IPS-15b (cell line): Measurements from ENCODE around the gene RNF149.

Experiments
- H3K27me3 ChIP-seq: one replicate; pipeline ENCODE4 v1.6.1; 2013; ENCODE audit warnings: low read length; ENCODE audit not compliant: control insufficient read depth, insufficient read depth
- H3K36me3 ChIP-seq: one replicate; pipeline ENCODE4 v1.6.1; 2013; ENCODE audit warnings: low read length; ENCODE audit not compliant: control insufficient read depth, insufficient read depth
- H3K4me1 ChIP-seq: one replicate; pipeline ENCODE4 v1.6.1; 2013; ENCODE audit warnings: mild to moderate bottlenecking, low read length; ENCODE audit not compliant: control insufficient read depth, insufficient read depth
- H3K4me3 ChIP-seq: one replicate; pipeline ENCODE4 v1.5.1; 2013; ENCODE audit warnings: low read depth, low read length
- H3K9ac ChIP-seq: one replicate; pipeline ENCODE4 v1.6.1; 2013; ENCODE audit warnings: low read depth, mild to moderate bottlenecking, low read length
- H3K9me3 ChIP-seq: one replicate; pipeline ENCODE4 v1.6.1; 2013; ENCODE audit warnings: mild to moderate bottlenecking, low read length; ENCODE audit not compliant: control insufficient read depth, insufficient read depth

RNF149 gene

DNA sequence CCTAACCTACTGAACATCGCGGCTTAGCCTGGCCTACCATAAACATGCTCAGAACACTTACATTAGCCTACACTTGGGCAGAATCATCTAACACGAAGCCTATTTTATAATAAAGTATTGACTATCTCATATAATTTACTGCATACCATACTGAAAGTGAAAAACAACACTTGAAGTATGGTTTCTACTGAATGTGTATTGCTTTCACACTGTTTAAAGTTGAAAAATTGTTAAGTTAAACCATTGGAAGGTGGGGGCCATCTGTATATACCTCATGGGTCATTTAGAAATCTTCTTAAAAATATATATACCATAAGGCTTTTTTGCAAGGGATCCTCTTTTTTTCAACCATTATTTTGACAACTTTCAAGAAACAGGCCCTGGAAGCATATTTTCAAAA is 16.5 kb downstream of the RNF149 start:
- H3K9me3 ChIP-seq, result no peaks in the 10 kb centered on the region
- H3K4me1 ChIP-seq, result no peaks in the 10 kb centered on the region
- no peak overlapping the region for H3K4me3 ChIP-seq
- no peaks in the 10 kb centered on the region for H3K36me3 ChIP-seq
- no peaks in the 10 kb centered on the region for H3K27me3 ChIP-seq
- no peak overlapping the region for H3K9ac ChIP-seq

DNA sequence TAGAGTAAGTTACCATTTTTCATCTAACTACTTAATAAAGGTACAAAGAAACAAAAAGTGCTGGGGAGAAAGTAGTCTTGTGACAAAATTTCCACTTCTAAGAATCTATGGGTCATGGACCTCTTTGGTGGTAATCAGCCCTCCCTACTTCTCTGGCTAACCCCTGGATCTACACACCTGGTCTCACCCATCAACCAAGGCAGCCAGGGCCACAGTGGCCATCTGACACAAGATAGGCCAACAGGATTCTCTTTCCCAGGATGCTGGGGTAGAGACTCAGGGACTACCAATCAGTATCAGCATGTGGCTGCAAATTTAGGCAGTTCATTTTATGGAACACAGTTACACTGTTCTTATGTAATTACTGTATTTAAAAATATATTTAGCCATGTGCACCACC is 17.8 kb downstream of the RNF149 start:
- no peak overlapping the region for H3K9ac ChIP-seq
- H3K36me3 ChIP-seq, result no peaks in the 10 kb centered on the region
- no peaks in the 10 kb centered on the region for H3K27me3 ChIP-seq
- H3K9me3 ChIP-seq, result no peaks in the 10 kb centered on the region
- no peak overlapping the region for H3K4me3 ChIP-seq
- H3K4me1 ChIP-seq, result no peaks in the 10 kb centered on the region

DNA sequence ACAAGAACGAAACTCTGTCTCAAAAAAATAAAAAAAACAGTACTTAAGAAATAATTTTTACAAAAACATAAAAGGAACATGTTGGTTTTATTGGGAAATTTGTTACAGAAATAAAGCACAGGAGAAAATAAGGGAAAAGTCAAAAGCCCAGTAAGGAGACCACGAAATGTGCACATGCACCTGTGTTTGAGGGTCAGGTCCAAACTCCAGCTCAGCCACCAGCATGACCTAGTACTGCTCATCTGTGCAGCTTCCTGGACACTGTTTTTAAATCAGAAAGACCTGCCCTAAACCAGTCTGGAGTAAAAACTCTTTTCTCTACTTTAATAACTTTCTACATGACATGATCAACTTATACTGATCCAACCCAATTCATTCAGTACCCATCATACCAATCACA is 21.2 kb downstream of the RNF149 start:
- H3K36me3 ChIP-seq, result peaks cover 7% of the 10 kb centered on the region
- H3K4me3 ChIP-seq, result no peak overlapping the region
- no peaks in the 10 kb centered on the region for H3K27me3 ChIP-seq
- no peaks in the 10 kb centered on the region for H3K9me3 ChIP-seq
- H3K4me1 ChIP-seq, result no peaks in the 10 kb centered on the region
- H3K9ac ChIP-seq, result no peak overlapping the region

DNA sequence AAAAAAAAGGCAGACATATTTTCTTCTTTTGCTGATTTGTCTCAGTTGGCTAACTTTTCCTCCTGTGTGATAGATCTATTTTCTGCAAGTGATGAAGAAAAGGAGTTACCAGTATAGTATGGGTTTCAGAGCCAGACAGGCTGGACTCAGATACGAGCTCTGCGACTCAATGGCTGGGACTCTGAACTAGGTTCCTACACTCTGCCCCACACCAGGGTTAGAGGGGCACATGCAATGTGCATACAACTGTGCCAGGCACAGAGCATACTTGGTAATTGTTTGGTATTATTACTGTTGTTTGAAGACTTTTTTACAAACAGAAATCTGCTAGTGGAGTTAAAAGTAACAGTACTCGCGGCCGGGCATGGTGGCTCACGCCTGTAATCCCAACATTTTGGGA is 21.8 kb downstream of the RNF149 start:
- peaks cover 8% of the 10 kb centered on the region for H3K36me3 ChIP-seq
- H3K27me3 ChIP-seq, result no peaks in the 10 kb centered on the region
- no peaks in the 10 kb centered on the region for H3K9me3 ChIP-seq
- H3K4me3 ChIP-seq, result no peak overlapping the region
- no peak overlapping the region for H3K9ac ChIP-seq
- H3K4me1 ChIP-seq, result no peaks in the 10 kb centered on the region

DNA sequence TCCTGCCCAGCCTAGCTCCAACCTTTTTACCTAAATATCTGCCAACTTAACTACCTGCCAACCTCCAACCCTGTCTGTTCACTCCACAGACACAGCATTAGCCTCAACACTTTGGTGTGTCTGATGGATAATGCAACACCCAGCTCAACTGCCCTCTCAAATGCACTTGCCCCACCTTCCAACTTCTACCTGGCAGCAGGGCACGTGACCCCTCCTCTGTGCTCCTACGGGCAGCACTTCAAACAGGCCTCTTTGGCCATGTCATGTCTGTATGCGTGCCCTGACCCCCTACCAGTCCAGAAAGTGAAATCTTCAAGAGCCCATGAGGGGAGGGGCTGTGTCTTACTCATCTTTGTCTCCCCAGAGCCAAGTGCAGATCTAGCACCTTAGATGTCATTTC is 25.5 kb downstream of the RNF149 start:
- Histone ChIP-seq H3K27me3 (no peaks in the 10 kb centered on the region), H3K4me1 (no peaks in the 10 kb centered on the region), H3K9ac (no peak overlapping the region), H3K36me3 (peaks cover 15% of the 10 kb centered on the region), H3K4me3 (no peak overlapping the region), H3K9me3 (no peaks in the 10 kb centered on the region)

DNA sequence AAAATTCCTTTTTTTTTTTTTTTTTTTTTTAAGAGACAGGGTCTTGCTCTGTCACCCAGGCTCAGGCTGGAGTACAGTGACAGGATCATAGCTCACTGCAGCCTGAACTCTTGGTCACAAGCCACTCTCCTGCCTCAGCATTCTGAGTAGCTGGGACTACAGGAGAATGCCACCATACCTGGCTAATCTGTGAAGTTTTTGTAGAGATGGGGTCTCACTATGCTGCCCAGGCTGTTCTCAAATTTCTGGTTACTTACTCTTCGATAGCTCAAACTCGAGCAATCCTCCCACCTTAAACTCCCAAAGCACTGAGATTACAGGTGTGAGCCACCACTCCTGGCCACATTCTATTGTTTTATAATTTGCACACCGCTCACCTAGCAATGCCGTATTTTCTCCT is 27.0 kb downstream of the RNF149 start:
- Histone ChIP-seq H3K36me3 (peaks cover 15% of the 10 kb centered on the region), H3K9me3 (no peaks in the 10 kb centered on the region), H3K4me1 (no peaks in the 10 kb centered on the region), H3K9ac (no peak overlapping the region), H3K27me3 (no peaks in the 10 kb centered on the region), H3K4me3 (no peak overlapping the region)

DNA sequence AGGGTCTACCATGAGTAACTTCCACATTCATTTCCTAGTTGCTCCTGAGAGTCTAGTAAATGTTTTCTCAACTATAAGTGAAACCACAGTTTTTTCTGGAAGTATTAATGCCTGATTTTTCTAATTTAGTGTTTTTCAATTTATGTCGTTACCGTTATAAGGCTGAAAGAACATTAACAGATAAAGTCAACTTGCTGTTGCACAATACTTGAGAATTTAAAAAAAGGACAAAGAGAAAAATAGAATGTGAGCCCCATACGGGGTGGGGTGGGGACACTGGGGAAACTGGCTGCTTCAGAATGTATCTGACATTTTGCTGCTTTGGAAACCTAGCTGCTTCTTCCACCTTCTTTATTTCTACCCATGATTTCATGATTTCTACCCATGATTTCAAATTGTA is 29.6 kb downstream of the RNF149 start:
- Histone ChIP-seq H3K4me1 (no peaks in the 10 kb centered on the region), H3K36me3 (peaks cover 17% of the 10 kb centered on the region)

DNA sequence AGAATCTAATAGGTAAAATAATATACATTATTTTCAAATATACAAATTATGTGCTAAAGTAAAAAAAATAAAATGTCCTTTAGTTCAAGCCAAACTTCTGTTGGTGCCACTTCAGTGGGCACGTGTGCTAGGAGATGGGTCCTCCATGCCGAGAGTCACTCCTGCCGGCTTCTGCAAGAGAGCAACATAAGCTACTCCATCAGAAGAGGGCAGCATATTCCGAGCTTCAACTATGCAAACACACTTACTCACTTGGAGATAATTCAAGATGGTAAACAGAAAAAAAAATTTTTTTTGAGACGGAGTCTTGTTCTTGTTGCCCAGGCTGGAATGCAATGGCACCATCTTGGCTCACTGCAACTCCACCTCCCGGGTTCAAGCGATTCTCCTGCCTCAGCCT is 31.4 kb downstream of the RNF149 start:
- Histone ChIP-seq H3K4me1 (no peaks in the 10 kb centered on the region), H3K4me3 (no peak overlapping the region), H3K27me3 (no peaks in the 10 kb centered on the region), H3K9me3 (no peaks in the 10 kb centered on the region), H3K36me3 (peaks cover 19% of the 10 kb centered on the region), H3K9ac (no peak overlapping the region)

More for the DNA sequence above, 29.6 kb downstream of the RNF149 start:
- Histone ChIP-seq H3K9me3 (no peaks in the 10 kb centered on the region), H3K27me3 (no peaks in the 10 kb centered on the region), H3K4me3 (no peak overlapping the region), H3K9ac (no peak overlapping the region)

DNA sequence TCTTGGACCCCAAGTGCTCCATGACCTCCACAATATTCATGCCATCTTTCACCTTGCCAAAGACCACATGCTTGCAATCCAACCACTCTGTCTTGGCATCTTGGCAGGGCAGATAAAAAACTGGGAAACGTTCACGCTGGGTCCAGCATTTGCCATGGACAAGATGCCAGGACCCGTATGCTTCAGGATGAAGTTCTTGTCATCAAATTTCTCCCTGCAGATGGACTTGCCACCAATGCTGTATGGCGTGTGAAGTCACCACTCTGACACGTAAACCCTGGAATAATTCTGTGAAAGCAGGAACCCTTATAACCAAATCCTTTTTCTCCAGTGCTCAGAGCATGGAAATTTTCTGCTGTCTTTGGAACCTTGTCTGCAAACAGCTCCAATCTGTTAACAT is 34.4 kb downstream of the RNF149 start:
- Histone ChIP-seq H3K4me1 (no peaks in the 10 kb centered on the region), H3K27me3 (no peaks in the 10 kb centered on the region), H3K36me3 (peaks cover 17% of the 10 kb centered on the region), H3K9ac (no peak overlapping the region), H3K9me3 (no peaks in the 10 kb centered on the region), H3K4me3 (no peak overlapping the region)

DNA sequence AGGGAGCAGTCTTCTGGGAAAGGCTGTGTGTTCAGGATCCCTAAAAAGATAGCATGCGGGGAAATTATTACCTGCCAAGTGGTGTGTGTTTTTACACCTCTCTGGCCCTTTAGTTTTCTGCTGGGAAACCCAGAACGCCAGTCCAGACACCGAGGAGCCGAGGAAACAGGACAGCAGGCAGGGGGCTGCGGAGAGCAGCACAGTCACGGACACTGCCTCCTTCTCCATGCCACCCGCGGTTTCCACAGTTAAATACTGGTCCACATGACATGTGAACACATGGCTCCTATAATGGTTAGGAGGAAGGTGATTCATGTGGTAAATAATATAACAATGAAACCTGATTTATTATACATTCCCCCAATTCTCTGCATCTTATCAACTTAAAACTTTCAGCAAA is 35.4 kb downstream of the RNF149 start:
- H3K27me3 ChIP-seq, result no peaks in the 10 kb centered on the region
- H3K9me3 ChIP-seq, result no peaks in the 10 kb centered on the region
- peaks cover 17% of the 10 kb centered on the region for H3K36me3 ChIP-seq
- no peak overlapping the region for H3K9ac ChIP-seq
- H3K4me1 ChIP-seq, result no peaks in the 10 kb centered on the region
- no peak overlapping the region for H3K4me3 ChIP-seq

DNA sequence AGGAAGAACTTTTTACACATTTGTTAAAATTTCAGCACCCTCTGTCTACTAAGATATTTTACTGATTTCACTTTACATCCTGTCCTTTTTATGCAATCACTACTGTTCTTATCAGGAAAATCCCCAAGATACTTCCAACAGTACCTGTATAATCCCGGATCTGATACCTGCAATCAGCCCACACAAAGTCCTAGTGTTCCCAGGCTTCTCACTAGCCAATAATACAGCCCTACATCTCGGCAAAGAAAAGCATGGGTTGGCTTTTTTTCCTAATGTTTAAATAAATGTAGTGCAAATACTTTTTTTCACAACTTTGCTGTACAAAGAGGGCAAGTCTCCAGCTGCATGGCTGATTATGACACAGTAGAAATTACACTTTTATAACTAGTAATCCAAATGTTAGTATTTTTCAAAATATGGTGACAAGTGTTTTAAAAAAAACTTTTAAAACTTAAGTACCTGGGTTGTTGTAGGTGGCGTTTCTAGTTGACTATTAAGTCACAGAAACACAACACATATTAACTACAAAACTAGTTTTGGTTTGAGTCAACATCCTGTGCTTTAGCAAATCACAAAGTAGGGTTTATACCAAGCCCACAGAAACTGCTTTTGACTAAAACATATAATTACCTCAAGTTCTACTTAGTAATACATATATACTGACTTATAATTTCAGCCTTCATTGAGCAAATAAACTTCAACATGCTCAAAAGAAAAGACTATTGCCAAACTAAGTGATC is 36.3 kb downstream of the RNF149 start:
- Histone ChIP-seq H3K4me3 (no peak overlapping the region), H3K4me1 (no peaks in the 10 kb centered on the region), H3K36me3 (peaks cover 17% of the 10 kb centered on the region), H3K9ac (no peak overlapping the region), H3K9me3 (no peaks in the 10 kb centered on the region), H3K27me3 (no peaks in the 10 kb centered on the region)

DNA sequence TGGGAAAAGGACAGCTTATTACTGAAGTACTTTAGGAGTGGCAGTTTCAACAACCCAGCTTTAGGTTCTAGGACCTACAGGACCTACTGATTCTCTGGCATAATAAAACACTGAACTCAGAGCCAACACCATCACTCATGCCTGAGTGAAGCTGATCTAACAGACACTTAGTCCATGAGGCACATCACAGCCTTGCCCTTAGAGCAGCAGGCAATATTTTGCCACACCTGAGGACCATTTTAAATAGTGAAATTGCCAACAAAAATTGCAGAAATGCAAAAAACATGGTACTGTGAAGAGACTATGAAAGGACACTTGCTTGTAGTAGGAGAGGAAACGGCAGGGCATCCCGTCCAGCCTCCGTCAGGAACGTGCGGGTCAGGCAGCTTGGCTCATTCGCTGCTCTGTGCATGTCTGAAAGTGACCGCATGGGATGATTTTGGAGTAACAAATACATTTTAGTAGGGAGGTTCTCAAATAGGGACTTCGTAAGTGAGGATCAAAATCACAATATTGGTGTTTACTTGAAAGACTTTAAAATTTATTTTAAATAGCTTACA is 37.7 kb downstream of the RNF149 start:
- Histone ChIP-seq H3K4me1 (no peaks in the 10 kb centered on the region), H3K9me3 (no peaks in the 10 kb centered on the region), H3K9ac (no peak overlapping the region), H3K27me3 (no peaks in the 10 kb centered on the region), H3K36me3 (peaks cover 17% of the 10 kb centered on the region), H3K4me3 (no peak overlapping the region)
